Endometrium (tissue), 2 donors: Measurements from ENCODE around the gene NFATC1.

ENCODE experiments used
- FAIRE-seq: peaks from 2 replicates; lab custom pipeline; 2012; peaks lifted over from hg19 to GRCh38; lab: Jason Lieb, UNC
- donor health status: control.
- donor health status: control.

Gene NFATC1

DNA sequence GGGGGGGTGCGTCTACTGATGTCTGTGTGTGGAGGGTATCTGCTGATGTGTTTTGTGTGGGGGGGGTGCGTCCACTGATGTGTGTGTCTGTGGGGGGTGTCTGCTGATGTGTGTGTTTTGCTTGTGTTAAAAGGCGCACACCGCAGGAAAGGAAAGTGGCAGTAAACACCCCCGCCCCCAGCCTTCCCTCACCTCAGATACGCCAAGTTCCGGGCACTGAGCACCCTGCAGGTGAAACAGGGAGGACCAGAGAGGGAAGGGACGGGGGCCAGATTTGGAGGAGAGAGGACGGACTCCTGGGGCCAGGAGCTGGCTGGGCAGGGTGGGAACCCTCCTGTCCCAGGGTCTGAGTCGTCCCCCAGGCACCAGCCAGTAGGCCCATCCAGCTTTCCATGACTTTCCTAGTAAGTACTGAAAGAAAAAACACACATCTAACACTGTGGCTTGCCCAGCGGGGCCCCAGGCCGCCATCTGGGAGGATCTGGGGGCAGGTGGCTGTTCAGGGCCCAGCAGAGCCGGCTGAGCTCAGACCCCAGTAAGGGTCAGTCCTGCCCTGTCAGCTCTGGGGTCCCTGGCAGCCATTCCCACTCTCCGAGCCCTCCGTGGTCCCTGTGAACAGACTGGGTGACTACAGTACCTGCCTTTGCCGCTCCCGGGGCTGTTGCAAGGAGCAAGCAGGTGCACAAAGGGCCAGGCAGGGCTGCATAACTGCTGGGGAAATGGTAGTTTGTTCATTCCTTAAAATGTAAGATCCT, 126.9 kb downstream of the NFATC1 start:
- FAIRE-seq: no peak

DNA sequence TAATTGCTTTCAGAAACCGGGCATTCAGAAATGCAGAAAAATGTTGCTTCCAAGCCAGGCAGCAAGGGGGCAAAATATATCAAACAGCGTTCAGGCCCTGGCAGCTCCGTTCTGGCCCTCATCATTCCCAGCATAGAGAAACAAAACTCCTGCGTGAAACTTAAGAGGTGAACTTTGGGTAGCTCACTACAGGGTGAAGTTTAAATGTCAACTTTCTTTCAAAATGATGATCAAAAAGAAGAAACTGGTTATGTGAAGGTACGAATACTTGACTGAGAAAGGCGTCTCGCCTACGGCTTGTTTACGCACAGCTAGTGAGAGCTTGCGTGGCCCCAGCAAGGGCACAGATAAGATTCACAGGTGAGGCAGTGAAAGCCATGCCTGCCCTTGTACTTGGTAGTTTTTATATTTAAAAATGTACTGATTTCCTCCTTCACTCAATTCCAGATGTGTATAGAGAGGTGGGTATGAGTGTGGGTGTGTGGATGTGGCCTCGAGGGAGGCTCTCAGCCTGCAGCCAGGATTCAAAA, 127.5 kb downstream of the NFATC1 start:
- FAIRE-seq: no peak

DNA sequence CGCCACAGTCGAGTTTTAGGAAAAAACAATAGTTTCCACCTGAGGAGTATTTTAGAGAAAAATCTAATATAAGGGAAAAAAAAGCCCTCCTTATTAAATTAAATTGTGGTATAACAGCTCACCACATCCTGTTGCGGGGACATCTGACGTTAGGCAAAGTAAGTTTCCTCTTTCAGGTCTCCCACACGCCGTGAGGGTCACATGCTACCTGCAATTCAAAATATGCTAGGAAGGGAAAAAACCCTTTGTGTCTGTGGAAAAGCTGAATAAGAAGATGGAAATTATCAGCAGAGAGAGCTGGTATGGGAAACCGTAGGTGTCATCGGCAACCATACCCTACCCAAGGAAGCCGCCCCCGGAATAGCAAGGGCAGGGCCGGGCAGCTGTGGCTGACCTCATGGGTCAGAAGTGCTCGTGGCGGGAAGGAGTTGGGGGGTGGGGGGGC, 128.0 kb downstream of the NFATC1 start:
- FAIRE-seq: no peak

DNA sequence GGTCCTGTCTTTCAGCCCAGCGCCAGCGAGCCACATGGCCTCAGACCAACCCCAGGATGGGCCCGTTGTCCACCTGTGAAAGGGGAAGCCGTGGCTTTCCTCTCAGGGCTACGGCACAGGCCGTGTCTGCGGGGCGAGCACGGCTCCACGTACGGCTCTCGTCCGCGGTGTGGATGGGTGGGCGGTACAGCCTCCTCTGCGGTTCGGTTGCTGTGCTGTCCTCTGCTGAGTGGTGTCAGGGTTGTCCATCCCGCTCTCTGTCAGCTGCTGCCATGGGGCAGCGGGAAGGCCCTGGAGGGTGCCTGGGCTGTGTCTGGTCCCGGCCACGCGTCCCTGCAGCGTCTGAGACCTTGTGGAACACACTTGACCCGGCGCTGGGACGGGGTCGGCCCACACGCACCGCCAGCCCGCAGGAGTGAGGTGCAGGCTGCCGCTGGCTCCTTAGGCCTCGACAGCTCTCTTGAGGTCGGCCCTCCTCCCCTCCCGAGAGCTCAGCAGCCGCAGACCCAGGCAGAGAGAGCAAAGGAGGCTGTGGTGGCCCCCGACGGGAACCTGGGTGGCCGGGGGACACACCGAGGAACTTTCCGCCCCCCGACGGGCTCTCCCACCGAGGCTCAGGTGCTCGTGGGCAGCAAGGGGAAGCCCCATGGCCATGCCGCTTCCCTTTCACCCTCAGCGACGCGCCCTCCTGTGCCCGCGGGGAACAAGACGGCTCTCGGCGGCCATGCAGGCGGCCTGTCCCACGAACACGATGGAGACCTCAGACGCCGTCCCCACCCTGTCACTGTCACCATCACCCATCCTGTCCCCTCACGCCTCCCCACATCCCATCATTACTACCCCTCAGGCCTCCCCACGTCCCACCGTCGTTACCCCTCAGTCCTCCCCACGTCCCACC, 128.7 kb downstream of the NFATC1 start:
- FAIRE-seq: no peak

DNA sequence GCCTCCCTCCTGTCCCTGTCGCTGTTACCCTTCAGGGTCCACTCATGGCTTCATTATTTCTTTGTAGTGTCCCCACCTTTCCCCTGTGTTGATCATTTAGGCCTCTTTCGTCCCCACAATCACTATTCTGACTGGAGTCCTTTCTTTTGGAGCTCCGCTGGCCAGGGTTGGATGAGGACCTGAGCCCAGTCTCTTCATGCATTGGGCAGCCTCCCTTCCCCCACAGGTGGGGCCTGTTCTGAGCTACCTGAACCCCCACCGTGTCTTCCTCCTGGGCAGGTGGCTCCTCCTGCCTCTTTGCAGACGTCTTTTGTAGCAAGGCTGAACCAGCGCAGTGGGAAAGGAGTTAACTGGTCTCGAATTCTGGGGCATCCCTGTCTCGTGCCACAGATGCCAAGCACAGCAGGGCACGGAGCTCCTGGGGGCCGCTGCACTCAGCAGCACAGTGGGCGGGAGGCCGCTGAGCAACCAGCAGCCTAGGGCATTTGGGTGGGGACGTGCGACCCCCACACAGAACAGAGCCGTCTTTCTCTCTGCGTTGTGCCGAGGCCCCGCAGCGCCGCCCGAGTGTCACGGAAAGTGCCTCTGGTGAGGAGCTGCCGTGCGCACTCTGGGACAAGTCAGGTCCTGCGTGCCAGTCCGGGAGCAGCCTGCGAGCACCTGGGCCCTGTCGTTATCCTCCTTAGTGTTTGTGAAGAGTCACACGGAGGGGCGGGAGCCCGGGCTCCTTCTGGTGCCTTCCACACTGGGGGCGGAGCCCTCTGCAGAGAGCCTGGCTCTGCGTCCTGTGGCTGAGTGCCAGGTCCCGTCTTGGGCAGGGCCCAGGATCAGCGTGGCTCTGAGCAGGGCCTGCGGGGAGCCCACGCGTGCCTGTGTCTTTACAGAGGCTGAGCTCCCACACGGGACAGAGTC, 130.1 kb downstream of the NFATC1 start:
- no peak for FAIRE-seq

DNA sequence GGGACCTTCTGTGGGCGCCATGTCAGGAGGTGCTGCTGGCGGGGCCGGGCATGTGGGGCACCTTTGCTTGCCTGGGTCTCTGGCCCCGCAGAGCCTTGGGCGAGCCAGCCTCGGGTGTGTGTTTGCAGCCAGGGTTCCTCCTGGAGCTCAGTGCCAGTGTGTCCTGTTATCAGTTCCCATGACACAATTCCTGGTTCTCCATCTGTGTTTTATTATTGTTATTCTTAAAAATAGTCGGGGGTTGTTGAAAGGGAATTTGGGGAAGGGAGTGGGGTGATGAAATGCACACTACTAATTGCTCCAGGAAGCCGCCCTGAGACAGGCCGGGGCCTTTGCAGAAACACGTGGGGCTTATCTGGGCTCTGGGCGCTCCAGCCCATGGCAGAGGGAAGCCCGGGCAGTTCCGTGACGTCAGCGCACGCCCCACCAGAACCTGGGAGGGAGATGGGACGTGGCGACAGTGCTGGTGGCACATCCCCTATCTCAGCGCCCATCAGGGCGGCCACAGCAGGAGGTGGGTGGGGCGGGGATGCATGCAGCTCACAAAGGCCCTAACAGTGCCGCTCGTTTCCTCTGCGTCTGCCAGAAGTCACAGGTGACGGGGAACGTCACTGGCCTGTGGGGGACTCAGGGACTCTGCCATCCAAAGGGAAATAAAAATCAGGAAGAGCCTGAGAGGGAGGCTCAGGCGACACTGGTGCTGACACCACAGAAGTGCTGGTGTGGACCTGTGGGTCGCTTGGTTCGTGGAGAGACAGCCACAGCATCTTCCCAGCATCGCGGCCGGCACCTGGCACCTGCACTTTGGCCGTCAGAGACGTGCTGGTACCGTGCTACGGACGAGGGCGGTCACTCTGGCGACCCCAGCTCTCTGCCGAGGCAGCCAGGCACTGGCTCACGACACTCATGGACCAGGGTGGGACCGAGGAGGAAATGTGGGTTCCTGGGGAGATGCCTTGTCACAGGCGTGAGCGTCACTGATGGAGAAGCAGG, 131.0 kb downstream of the NFATC1 start:
- FAIRE-seq: no peak

DNA sequence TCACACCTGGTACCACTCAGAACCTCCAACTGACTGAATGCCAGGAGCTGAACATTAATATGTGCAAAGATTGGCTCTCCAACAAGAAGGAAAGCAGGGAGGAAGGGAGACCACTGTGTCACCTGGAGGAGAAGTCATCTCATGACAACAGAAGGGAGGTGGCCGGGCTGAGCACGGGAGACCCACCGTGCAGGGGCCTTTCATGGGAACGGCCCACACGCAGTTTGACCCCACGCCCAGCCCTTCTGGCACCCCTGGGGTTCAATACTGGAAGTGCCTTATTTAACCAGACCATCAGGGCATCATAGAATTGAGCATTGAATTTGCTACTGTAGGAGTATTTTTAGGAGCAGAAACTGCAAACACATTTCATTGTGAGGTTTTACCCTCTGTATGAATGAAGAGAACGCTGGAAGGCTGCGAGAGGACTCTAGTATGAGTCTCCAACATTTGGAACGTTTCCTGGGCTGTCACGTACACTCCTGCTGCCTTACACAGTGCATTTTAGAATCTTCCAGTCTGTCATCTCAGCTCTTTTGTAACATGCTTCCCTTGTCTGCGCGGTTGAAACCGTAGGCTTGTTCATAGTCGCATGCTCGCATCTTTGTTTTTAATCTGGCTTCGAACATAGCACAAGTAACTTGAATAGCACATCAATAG, 132.1 kb downstream of the NFATC1 start:
- no peak for FAIRE-seq

DNA sequence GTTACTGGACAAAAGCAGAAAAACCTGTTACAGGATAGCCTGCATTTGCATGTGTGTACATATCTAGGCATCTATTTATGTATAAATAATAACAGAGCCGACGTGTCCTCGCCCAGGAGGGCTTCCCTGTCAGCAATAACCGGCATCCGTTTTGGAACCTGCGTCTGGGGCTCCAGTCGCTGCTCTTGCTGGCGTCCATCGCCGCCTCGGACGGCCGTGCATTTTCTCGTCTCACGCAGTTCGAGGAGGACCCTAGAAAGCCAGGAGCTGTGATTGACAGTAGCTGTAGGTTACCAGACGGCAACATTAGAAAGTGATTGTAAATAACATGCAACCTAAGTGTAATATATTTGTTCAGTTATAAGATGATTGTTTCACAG, 132.6 kb downstream of the NFATC1 start:
- no peak for FAIRE-seq

DNA sequence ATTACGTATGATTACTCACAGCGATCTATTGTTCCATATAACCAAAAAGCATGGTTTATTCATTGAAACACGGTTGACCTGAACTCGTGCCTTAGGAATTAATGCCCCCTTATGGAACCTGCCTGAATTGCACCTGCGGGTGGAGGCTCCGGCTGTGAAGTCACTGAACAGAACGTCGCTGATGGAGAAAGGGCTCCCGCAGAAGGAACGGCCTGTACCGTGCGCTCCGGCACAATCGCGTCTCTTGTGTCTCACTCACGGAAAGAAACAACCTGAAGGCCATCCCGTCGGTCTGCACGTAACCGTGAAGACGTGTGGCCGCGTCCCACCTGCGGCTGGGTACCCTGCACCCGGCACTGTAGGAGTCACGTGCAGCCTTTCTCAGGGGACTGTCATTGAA, 133.1 kb downstream of the NFATC1 start:
- FAIRE-seq: no peak

DNA sequence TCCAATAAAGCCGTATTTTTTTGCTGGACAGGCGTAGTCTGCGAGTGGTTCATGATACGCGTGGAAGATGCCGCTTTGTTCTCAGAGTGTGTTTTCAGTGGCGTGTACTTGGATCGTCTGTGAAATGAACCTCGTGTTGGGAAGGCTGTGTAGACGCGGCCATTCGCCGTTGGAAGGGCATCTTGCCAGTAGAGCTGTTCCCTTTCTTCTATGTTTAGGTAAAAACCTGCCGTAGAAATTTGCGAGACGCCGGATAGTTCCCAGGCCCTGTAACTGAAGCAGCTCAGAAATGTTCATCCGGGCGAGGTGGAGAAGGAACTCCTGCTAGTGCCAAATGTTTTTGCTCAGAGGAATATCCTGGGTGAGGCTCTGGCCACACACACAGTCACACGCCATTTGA, 133.6 kb downstream of the NFATC1 start:
- FAIRE-seq: no peak

DNA sequence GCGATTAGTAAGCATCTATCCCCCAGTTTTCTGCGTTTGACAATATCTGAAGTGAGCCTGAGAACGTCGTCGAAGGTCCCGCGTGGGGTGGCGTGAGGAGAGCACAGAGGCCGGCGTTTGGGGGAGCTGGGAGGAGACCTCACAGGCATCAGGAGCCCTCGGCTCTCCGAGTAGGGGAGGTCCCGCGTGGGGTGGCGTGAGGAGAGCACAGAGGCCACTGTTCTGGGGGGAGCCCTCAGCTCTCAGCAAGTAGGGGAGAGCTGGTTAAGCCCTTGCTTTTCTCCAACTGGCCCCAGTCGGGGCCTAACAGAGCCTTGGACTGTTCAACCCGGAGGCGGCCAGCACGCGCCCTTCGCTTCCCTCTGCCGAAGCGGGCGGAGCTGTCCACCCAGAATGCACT, 134.3 kb downstream of the NFATC1 start:
- no peak for FAIRE-seq

DNA sequence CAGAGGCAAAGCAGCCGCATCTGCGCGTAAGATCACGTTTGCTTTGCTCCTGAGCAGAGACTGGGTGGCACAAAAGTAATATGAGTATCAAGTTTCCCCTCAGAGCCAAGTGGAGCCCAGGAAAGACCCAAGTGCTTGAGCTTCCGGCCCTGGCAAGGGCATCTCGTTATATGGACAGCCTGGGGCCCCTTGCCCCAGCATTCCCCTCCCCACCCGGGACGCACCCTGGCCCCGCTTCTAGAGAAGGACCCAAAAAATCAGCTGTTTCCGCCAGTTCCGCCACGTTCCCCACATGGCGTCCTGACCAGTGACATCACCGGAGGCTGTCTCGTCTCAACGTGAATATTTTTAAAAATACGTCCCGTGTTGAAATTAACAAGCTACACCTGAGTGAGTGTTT, 135.1 kb downstream of the NFATC1 start:
- no peak for FAIRE-seq

DNA sequence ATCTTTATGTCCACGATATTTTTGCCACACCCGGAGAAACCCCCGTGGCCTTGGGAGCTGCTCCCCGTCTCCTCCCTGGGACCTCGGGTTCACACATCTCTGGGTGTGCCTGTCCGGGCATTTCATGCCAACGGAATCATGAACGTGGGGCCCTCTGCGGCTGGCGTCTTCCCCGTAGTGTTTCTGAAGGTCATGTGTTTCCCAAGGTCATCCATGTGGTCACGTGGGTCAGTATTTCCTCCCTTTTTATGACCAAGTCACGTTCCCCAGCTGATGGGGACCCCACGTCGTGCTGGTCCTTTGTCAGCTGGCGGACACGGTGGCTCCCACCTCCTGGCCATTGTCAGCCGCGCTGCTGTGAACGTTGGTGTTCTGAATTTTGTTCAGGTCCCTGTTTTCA, 135.7 kb downstream of the NFATC1 start:
- no peak for FAIRE-seq

DNA sequence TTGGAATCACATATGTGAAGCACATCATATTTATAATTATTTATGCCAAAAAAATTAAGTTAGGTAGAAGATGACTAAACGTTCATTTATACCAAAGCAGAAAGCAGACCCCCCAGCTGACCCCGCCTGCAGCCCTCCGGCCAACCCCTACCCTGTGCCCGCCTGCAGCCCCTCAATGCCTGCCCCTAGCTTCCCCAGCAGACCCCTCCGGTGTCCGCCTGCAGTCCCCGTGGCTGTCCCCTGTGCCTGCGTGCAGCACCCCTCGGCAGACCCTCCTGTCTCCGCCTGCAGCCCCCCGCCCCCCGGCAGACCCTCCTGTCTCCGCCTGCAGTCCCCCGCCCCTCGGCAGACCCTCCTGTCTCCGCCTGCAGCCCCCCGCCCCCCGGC, 136.2 kb downstream of the NFATC1 start:
- FAIRE-seq: no peak

DNA sequence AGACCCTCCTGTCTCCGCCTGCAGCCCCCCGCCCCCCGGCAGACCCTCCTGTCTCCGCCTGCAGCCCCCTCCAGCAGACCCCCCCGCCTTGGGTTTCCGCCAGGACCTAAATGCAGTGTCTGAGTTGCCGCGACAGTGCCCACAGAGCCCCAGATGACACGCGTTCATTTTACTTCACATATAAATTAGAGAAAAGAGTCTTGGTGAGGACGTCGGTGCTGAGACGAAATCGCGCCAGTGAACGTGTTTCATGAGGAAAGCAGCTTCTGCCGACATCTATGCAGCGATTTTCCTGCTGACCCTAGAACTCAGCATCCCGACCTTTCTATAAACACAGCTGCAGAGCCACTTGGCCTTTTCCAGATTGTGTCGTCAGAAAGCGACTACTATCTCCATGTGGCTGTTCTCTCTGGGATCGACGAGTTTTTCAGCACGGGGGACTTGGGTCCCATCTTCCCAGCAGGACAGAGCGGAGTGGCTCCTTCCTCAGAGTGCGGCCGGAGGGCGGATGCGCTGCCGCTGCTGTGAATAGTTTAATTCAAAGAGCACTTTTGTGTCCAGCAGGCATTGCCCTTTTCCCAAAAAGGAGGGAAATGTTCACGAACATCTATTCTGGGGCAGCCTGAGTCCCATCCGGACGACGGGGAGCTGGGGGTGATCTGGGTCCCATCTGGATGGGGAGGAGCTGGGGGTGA, 136.7 kb downstream of the NFATC1 start:
- no peak for FAIRE-seq

DNA sequence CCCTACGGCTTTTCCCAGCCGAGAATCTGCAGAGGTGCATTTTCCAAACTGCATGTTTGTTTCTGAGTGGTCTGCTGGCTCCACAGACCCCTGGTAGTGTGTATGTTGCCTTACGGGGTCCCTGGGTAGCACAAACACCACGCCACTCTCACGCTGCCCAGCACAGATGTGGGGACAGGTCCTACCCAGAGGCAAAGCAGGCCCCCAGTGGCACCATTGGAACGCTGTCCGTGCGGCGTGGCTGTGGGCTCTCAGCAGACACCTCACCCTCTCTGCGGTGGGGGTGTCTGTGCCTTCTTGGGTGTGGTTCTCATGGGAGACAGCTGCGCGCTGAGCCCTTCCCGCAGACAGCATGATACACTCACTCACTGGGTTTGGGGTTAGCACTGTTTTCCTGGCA, 137.4 kb downstream of the NFATC1 start:
- no peak for FAIRE-seq

DNA sequence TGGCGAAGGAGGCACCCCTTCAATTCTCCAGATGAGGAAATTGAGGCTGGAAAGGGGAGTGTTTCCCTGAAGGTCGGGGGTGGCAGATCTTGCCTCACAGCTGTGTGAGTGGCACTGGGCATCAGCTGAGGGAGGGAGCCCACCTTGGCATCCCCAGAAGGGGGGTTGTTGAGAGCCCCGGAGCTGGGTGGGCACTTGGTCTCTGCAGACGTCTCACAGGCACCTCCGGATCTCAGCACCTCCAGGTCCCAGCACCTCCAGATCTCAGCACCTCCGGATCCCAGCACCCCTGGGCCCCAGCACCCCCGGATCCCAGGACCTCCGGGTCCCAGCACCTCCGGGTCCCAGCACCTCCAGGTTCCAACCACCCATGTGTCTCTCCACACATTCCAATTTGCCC, 137.9 kb downstream of the NFATC1 start:
- no peak for FAIRE-seq

DNA sequence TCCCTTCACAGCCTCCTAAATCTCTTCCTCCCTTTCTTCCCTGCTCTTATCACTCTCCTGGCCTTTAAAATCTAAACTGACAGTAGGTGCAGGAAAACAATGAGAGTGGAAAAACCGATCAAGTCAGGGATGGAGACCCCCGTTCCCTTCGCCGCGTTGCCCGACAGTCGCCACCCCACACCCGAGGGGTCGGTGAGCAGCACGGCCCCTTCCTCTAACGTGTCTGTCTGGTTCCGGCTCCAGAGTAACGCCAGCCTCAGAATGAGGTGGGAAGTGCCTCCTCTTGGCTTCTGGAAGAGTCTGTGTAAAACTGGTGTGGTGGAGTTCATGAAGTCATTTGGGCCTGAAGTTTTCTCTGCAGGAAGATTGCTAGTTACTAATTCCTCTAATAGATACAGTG, 138.6 kb downstream of the NFATC1 start:
- no peak for FAIRE-seq

DNA sequence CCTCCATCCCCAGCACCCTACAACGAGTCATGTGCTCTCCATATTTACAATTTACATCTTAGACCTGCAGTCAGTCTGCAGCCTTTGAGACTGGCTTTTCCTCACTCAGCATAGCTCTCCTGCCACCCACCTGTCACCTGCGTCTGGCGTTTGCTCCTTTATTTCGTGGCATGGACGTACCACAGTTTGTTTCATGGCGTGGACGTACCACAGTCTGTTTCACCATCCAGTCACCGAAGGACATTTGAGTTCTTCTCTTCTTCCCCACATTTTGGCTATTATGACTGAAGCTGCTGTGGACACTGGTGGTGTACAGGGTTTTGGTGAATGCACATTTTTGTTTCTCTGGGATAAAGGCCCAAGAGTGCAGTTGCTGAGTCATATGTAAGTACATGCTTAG, 142.0 kb downstream of the NFATC1 start:
- no peak for FAIRE-seq

DNA sequence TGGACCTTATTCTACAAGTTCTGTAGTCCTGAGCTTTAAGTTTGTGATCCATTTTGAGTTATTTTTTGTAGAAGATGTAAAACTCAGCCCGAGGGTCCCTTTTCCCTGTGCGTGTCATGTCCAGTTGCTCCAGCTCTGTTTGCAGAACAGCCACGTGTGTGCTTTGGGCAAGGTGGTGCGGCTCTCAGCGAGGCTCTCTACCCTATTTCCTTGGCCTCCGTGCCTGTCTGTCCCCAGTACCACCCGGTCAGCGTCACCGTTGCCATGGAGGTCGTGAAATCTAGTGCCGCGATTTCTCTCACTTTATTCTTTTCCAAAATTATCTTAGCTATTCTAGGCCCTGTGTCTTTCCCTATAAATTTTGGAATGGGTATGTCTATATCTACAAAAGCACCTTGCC, 142.9 kb downstream of the NFATC1 start:
- FAIRE-seq: no peak
